PC-3 (cell line): ENCODE results near the gene ACP4. TPM values are rescaled to one million over a fixed set of nuclear protein-coding genes. Genes with fewer than 3 reads are reported as not detected.
"Not testable (repeated sequence)": the region's sequence is repeated elsewhere in the genome, so short reads cannot be mapped to it uniquely, and the experiment has no call there.

Experiments
- ATAC-seq: fragments of 200-7000 bp; cut with Tn5 transposase; 2 replicates; pipeline ENCODE4 v1.9.1; 2020; ENCODE audit warnings: mild to moderate bottlenecking, moderate library complexity
- BruUV-seq: library from RNA; stranded (reverse); fragments of 400-500 nt; replicated peaks from 2 replicates; lab custom pipeline; 2021; lab: Mats Ljungman, UMichigan
- CTCF ChIA-PET: fragments of 300-600 bp; sonication (Branson Sonifier 250); formaldehyde crosslinking; loops from one replicate; lab custom pipeline; 2022; ENCODE audit warnings: antibody characterized with exemption; lab: Charles Lee
- POLR2A ChIA-PET: fragments of 300-600 bp; sonication (Branson Sonifier 250); formaldehyde crosslinking; loops from one replicate; lab custom pipeline; 2022; ENCODE audit warnings: antibody characterized with exemption; ENCODE audit not compliant: unreplicated experiment; lab: Charles Lee
- DNase-seq: peaks from one replicate; pipeline ENCODE4 v3.0.0-alpha.2; 2015
- H2AFZ ChIP-seq: fragments of 300-600 bp; sonication (generic); 2 replicates; pipeline ENCODE4 v1.6.0; 2016; ENCODE audit warnings: antibody characterized with exemption, low read length
- H3F3A ChIP-seq: fragments of 300-600 bp; sonication (generic); one replicate; pipeline ENCODE4 v1.6.0; 2017; ENCODE audit warnings: antibody characterized with exemption, low read length, control low read depth, mild to moderate bottlenecking; ENCODE audit not compliant: unreplicated experiment
- H3K27ac ChIP-seq: fragments of 300-600 bp; sonication (generic); 2 replicates; pipeline ENCODE4 v1.5.1; 2016; ENCODE audit warnings: mild to moderate bottlenecking, low read length
- H3K27me3 ChIP-seq: fragments of 300-600 bp; sonication (generic); 2 replicates; pipeline ENCODE4 v1.6.1; 2016; ENCODE audit warnings: low read length, mixed read lengths
- H3K36me3 ChIP-seq: fragments of 300-600 bp; sonication (generic); 2 replicates; pipeline ENCODE4 v1.6.1; 2016; ENCODE audit warnings: low read depth, mixed run types, low read length, mixed read lengths
- H3K4me1 ChIP-seq: fragments of 300-600 bp; sonication (generic); 2 replicates; pipeline ENCODE4 v1.5.1; 2016; ENCODE audit warnings: low read length; ENCODE audit not compliant: insufficient read depth
- H3K4me2 ChIP-seq: fragments of 300-600 bp; sonication (generic); 2 replicates; pipeline ENCODE4 v1.6.0; 2016; ENCODE audit warnings: low read length
- H3K4me3 ChIP-seq: fragments of 300-600 bp; sonication (generic); 2 replicates; pipeline ENCODE4 v1.5.1; 2016; ENCODE audit warnings: mild to moderate bottlenecking, low read length, mixed read lengths
- H3K79me2 ChIP-seq: fragments of 300-600 bp; sonication (generic); 2 replicates; pipeline ENCODE4 v1.6.1; 2017; ENCODE audit warnings: low read length, mixed read lengths
- H3K9ac ChIP-seq: fragments of 300-600 bp; sonication (generic); 2 replicates; pipeline ENCODE4 v1.6.0; 2016; ENCODE audit warnings: mild to moderate bottlenecking, low read length
- H3K9me2 ChIP-seq: fragments of 300-600 bp; sonication (generic); replicated peaks from 2 replicates; pipeline ENCODE4 v1.6.1; 2016; ENCODE audit warnings: mixed run types, low read length, mixed read lengths
- H3K9me3 ChIP-seq: fragments of 300-600 bp; sonication (generic); 2 replicates; pipeline ENCODE4 v1.6.1; 2016; ENCODE audit warnings: low read length, mixed read lengths
- H4K20me1 ChIP-seq: fragments of 300-600 bp; sonication (generic); 2 replicates; pipeline ENCODE4 v1.6.1; 2016; ENCODE audit warnings: low read length, mixed read lengths
- CTCF ChIP-seq: fragments of 300-600 bp; sonication (generic); conservative IDR thresholded peaks from 2 replicates; pipeline ENCODE4 v1.5.1; 2017; ENCODE audit warnings: antibody characterized with exemption, low read depth, mild to moderate bottlenecking, low read length
- EZH2 ChIP-seq: fragments of 300-600 bp; sonication (generic); IDR thresholded peaks from one replicate; pipeline ENCODE4 v1.6.1; 2017; ENCODE audit warnings: antibody characterized with exemption, mild to moderate bottlenecking, low read length; ENCODE audit not compliant: unreplicated experiment
- EZH2phosphoT487 ChIP-seq: fragments of 300-600 bp; sonication (generic); IDR thresholded peaks from 2 replicates; pipeline ENCODE4 v1.6.1; 2018; ENCODE audit warnings: mild to moderate bottlenecking, antibody characterized with exemption, low read length, borderline replicate concordance
- intact Hi-C: fragments of 100-400 bp; cut with micrococcal nuclease; formaldehyde crosslinking; loops from 2 replicates; pipeline ENCODE4 v1.9.0; 2023
- total RNA-seq: library from RNA; depleted of rRNA; stranded (reverse); fragments of >200 nt; gene quantifications from 2 replicates; pipeline ENCODE4 v1.2.3, GENCODE V29; 2014

The ACP4 gene
- total RNA-seq, 1 experiment from 2014 or later = not detected

- Histone ChIP-seq H3K9me2 (no peaks in the 10 kb centered on the region), H2AFZ (no peak overlapping the region), H3K9me3 (no peaks in the 10 kb centered on the region), H3F3A (no peaks in the 10 kb centered on the region), H3K4me1 (no peaks in the 10 kb centered on the region), H3K4me2 (no peak overlapping the region), H3K79me2 (no peaks in the 10 kb centered on the region), H3K36me3 (no peaks in the 10 kb centered on the region), H3K9ac (no peak overlapping the region), H3K27ac (no peak overlapping the region), H4K20me1 (no peaks in the 10 kb centered on the region), H3K4me3 (no peak overlapping the region), H3K27me3 (peaks cover 27% of the 10 kb centered on the region)
- intact Hi-C loops = no loop called here
- no peak for DNase-seq
- CTCF ChIA-PET = no interaction called here
- BruUV-seq = no TSS peak
- TF ChIP-seq EZH2phosphoT487 = no peak
- TF ChIP-seq CTCF = no peak
- TF ChIP-seq EZH2 = no peak
- POLR2A ChIA-PET = no interaction called here
- ATAC-seq = no peak
Observed at GRCh38 chr19:50749490-50749889, 40.7 kb upstream of the ACP4 start.

GRCh38 chr19:50750010-50750409 is 40.2 kb upstream of the ACP4 start:
- POLR2A ChIA-PET = no interaction called here

GRCh38 chr19:50753879-50754278 is 36.3 kb upstream of the ACP4 start:
- no peaks in the 10 kb centered on the region for H3K36me3 ChIP-seq
- H3K4me1 ChIP-seq = no peaks in the 10 kb centered on the region
- no peak overlapping the region for H3K4me2 ChIP-seq
- no peak for TF ChIP-seq EZH2
- no peak for TF ChIP-seq EZH2phosphoT487
- no peak for TF ChIP-seq CTCF
- H3F3A ChIP-seq = no peaks in the 10 kb centered on the region
- POLR2A ChIA-PET = no interaction called here
- no peaks in the 10 kb centered on the region for H3K79me2 ChIP-seq
- ATAC-seq (no peak), DNase-seq (no peak)
- no peak overlapping the region for H3K27ac ChIP-seq
- H3K9me3 ChIP-seq = no peaks in the 10 kb centered on the region
- no peak overlapping the region for H2AFZ ChIP-seq
- H3K27me3 ChIP-seq = peaks cover 38% of the 10 kb centered on the region
- H4K20me1 ChIP-seq = no peaks in the 10 kb centered on the region
- no peaks in the 10 kb centered on the region for H3K9me2 ChIP-seq
- CTCF ChIA-PET = no interaction called here
- H3K4me3 ChIP-seq = no peak overlapping the region
- no peak overlapping the region for H3K9ac ChIP-seq
- BruUV-seq = no TSS peak
- intact Hi-C loops = no loop called here

More at GRCh38 chr19:50750010-50750409, 40.2 kb upstream of the ACP4 start:
- H3K27ac ChIP-seq = no peak overlapping the region
- H3K27me3 ChIP-seq = peaks cover 33% of the 10 kb centered on the region
- no peaks in the 10 kb centered on the region for H3F3A ChIP-seq
- no TSS peak for BruUV-seq
- no peak overlapping the region for H2AFZ ChIP-seq
- no peak overlapping the region for H3K4me2 ChIP-seq
- CTCF ChIA-PET = no interaction called here
- no peaks in the 10 kb centered on the region for H4K20me1 ChIP-seq
- no peaks in the 10 kb centered on the region for H3K79me2 ChIP-seq
- no peak for DNase-seq
- no peaks in the 10 kb centered on the region for H3K4me1 ChIP-seq
- TF ChIP-seq CTCF (no peak), EZH2phosphoT487 (no peak), EZH2 (no peak)
- H3K4me3 ChIP-seq = no peak overlapping the region
- no peak overlapping the region for H3K9ac ChIP-seq
- intact Hi-C loops = no loop called here
- H3K9me2 ChIP-seq = no peaks in the 10 kb centered on the region
- no peaks in the 10 kb centered on the region for H3K9me3 ChIP-seq
- H3K36me3 ChIP-seq = no peaks in the 10 kb centered on the region
- no peak for ATAC-seq

GRCh38 chr19:50756244-50756643 is 34.0 kb upstream of the ACP4 start:
- DNase-seq, BruUV-seq, H3K9me2 ChIP-seq, POLR2A ChIA-PET, CTCF ChIA-PET, H3K36me3 ChIP-seq, H3K79me2 ChIP-seq, H3K4me1 ChIP-seq, H4K20me1 ChIP-seq, intact Hi-C loops, H3K4me2 ChIP-seq, H3K9ac ChIP-seq, H3F3A ChIP-seq, H3K9me3 ChIP-seq, ATAC-seq, H3K4me3 ChIP-seq, H3K27ac ChIP-seq, H2AFZ ChIP-seq: not testable (repeated sequence)
- H3K27me3 ChIP-seq = peaks cover 34% of the 10 kb centered on the region

- POLR2A ChIA-PET, BruUV-seq, CTCF ChIA-PET, H4K20me1 ChIP-seq, H3K27ac ChIP-seq, ATAC-seq, H3K9me2 ChIP-seq, H3K4me2 ChIP-seq, H3K79me2 ChIP-seq, H3K9me3 ChIP-seq, DNase-seq, H3F3A ChIP-seq, H3K4me1 ChIP-seq, H3K9ac ChIP-seq, H3K36me3 ChIP-seq, intact Hi-C loops, H2AFZ ChIP-seq, H3K4me3 ChIP-seq: not testable (repeated sequence)
- peaks cover 25% of the 10 kb centered on the region for H3K27me3 ChIP-seq
Observed at GRCh38 chr19:50757624-50758023, 32.6 kb upstream of the ACP4 start.
